HG02798 (cell line): ENCODE data around the gene AQR.
"Not testable (repeated sequence)": the region's sequence is repeated elsewhere in the genome, so short reads cannot be mapped to it uniquely, and the experiment has no call there.

Experiments
- ATAC-seq: cut with Tn5 transposase; IDR thresholded peaks from one replicate; pipeline ENCODE4 v1.9.1; 2021; ENCODE audit warnings: mild to moderate bottlenecking; ENCODE audit not compliant: unreplicated experiment, poor library complexity

AQR gene

DNA sequence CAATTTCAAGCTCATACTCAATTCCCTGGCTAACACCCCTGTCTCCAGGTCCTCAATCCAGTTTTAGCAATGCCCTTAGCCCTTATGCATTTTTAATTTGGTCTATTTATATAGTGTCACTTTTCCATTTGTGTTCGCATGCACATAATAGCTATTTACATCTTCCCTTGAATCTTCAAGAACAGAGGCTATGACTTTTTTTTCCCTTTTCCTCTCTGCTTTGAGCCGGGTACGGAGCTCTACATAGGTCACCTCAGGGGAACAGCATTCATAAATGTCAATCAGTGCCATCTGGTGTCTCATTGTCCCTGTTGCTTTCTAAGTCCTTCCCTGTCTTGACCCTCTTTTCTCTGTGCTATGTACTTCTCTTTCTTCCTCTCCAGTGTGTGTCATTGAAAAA, 147.7 kb downstream of the AQR start:
- no peak for ATAC-seq

DNA sequence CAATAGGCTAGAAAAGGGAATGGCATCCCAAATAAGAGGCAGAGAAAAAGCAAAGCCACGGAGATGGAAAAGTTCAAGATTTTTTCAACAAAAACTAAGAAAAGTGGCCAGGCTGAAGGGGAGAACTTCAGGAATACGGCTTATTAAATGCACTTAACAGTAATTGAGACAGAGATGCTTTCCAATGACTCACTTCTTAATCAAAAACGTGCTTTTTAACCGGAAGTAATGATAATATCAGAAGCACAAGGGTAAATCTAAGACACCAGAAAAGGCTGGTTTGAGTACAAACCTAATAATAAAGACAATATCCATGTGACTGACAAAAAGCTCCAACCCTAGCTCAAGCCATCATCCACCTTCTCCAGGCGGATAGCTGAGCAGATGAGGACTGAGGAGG, 149.4 kb downstream of the AQR start:
- ATAC-seq, result no peak

GRCh38 chr15:34818526-34818925, 151.0 kb downstream of the AQR start:
- ATAC-seq, result no peak

GRCh38 chr15:34815836-34816235, 153.7 kb downstream of the AQR start:
- no peak for ATAC-seq

GRCh38 chr15:34813446-34814190, 155.9 kb downstream of the AQR start:
- ATAC-seq, result no peak

GRCh38 chr15:34812868-34813365, 156.6 kb downstream of the AQR start:
- not testable (repeated sequence) for ATAC-seq

DNA sequence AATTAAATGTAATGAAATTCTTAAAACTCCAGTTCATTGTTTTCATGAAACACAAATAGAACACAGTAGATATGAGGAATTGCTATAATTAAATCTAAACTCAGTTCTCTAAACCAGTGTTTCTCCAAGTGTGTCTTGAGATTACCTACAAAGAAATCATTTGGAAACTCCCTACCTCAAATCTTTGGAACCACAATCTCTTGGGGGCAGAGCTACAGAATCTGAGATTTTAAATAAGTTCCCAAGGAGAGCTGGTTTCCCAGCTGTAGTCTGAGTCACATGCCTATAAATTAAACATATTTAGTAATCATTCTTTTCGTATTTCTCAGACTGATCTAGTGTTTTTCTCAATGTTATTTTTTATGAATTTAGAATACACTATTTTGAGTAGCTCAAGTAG, 157.2 kb downstream of the AQR start:
- ATAC-seq, result no peak

DNA sequence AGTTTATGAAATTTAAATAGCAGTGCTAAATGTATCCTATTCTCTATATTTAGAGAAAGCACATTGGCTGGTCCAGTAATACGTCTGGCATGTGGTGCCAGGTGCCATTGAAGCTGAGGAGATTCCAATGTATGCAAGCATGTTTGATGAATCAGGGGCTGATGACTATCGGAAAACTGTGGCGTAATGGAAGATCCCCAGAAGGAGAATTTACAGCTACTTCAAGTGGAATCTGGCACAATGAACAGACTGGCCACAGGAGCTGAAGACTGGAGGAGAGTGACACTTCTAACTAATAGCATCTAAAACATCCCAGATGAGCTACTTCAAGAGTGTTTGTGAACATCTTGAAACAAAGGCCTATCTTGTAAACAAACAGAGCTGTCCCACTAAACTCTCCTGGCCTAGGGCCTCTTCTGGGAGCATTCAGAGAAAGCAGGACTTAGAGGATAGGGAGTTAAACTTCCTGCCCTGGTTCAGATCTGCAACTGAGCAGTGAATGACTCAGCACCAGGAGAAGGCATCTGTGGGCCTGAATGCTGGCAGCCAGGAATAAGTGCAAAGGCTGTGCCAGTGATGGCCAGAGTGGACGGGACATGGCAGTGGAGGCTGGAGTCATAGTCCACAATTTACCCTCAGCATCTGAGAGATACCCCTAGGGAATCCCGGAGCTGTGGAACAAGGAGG, 159.0 kb downstream of the AQR start:
- ATAC-seq, result no peak

GRCh38 chr15:34809186-34809585, 160.4 kb downstream of the AQR start:
- ATAC-seq, result no peak

DNA sequence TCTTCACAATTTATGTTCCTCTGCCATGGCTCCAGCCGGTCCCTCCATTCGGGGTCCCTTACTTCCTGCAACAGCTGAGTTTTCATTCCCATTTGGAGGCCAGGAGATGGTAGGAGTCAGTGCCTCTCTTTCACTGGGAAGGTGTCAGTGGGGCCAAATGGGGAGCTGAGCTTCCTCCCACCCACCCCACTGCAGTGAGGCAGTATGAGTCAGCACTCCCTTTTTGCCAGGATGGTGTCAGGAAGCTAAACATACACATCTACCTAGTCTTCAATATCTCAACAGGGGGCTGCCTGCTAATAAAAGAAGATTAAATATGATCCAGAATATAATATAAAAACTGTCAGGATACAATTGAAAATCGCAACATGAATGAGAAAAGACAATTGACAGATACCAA, 161.5 kb downstream of the AQR start:
- no peak for ATAC-seq

DNA sequence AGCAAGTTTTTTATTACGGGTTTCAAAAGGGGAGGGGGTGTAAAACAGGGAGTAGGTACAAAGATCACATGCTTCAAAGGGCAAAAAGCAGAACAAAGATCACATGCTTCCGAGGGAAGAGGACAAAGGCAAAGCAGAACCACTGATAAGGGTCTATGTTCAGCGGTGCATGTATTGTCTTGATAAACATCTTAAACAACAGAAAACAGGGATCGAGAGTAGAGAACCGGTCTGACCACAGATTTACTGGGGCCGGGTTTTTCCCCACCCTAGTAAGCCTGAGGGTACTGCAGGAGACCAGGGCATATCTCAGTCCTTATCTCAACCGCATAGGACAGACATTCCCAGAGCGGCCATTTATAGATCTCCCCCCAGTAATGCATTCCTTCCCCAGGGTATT, 162.3 kb downstream of the AQR start:
- ATAC-seq, result not testable (repeated sequence)

DNA sequence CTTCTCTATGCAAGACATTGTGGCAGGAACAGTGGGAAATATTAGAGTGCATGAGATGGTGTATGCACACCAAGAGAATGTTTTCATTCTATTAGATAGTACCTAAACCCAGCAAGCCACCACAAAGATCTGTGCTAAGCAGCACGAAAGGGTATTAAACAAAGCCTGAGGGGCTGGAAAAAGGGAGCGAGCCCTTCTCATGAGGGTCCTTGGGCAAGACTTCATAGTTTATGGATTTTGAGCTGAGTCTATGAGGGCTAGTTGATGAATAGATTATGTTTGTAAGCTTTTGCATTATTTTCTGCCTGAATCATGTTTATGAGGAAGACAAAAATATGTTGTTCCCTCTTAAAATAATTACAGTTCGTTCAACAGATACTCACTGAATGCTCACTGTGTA, 164.8 kb downstream of the AQR start:
- ATAC-seq, result no peak

DNA sequence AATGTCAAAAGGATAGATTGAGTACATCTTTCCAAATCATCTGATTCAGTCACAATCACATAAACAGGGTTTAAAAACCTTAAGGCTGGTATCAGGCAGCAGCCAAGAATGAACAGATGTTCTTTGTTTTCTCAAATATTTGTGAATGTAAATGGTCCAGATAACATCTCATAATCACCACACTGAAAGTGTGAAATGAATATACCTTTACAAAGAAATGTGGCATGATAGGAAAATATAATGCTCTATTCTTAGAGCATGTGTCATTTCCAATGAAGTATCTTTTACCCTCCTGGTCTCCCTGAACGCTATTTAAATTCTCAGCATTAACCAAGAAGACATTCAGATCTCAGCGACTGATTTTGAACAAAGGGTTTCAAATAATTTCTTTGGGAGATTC, 165.4 kb downstream of the AQR start:
- ATAC-seq, result no peak

DNA sequence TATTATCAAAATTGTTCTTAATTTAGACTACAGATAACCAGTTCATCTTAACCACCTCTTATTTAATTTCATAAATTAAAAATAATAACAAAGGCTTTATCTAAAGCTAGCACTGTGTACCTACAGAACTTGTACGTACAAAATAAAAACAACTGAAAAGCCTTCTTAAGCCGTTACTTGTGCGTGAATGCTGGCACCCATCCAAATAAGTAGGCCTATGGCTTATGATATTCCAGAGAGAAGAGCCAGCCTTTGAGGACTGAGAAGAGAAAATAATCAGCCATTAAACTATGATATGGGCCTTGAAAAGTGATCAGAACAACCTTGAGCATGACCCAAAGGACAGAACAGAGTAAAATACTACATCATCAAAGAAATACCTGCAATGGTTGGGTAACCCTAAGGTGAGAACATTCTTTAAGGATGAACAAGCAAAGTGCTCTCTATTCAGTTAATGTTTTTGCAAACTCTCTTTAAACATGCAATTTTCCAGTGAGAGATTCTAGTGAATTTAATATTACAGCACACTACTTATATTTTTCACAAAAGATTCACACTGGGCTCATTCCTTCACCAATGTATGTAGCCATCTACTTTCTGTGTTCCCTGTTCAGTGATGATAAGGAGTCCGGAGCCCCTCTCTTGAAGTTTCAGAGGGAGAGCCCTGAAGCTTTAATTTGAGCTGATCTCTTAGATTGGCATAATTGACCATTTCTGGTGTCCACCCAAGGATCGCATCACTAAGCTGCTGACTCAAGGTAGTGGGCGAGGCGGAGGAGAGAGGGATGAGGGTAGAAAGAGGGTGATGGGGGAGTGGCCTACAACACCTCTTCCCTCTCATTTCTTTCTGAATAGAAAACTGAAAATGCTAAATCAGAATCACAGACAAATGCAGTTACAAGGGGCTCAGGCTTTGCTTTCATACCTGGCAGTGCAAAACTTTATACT, 166.5 kb downstream of the AQR start:
- no peak for ATAC-seq

DNA sequence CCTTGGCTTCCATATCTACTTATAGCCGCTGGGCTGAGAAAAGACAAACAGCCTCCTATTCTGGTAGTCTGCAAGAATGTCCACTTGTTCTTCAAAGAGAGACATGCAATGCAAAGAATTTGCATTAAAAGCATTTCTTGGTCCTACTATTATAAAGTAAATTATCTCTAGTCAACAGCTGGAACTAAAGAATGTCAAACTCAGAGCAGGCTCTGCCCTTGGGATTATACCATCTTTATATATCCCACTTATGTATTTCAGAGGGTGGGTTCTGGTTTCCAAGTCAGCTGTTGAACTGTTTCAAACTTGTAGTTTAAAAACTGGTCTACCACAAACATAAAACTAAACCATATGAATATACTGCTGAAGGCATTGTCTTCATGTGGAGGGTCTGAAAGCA, 167.2 kb downstream of the AQR start:
- ATAC-seq, result no peak
